ENCODE measurements around the gene RNF208. TPM values are rescaled to one million over a fixed set of nuclear protein-coding genes. Genes with fewer than 3 reads are reported as not detected.
"Not testable (repeated sequence)": the region's sequence is repeated elsewhere in the genome, so short reads cannot be mapped to it uniquely, and the experiment has no call there.

RNF208 gene
- total RNA-seq, 1 donor from 2014 or later, result 6.7 TPM

GRCh38 chr9:137263506-137263905 lies 41.5 kb upstream of the RNF208 start:
- Histone ChIP-seq H3K27ac (no peak overlapping the region), H3K27me3 (no peaks in the 10 kb centered on the region), H3K4me1 (peaks cover 9% of the 10 kb centered on the region), H3K36me3 (peaks cover 40% of the 10 kb centered on the region), H3K9me3 (no peaks in the 10 kb centered on the region), H3K4me3 (no peak overlapping the region)
- no peak for TF ChIP-seq CTCF (IDR thresholded peaks at IDR 0.05)
- no peak for ATAC-seq
- peak; percentile 47 for DNase-seq
- intact Hi-C loops (cut with DNase I), result no loop called here

GRCh38 chr9:137262909-137263285 lies 40.9 kb upstream of the RNF208 start:
- Histone ChIP-seq H3K9me3 (no peaks in the 10 kb centered on the region), H3K4me3 (no peak overlapping the region), H3K36me3 (peaks cover 45% of the 10 kb centered on the region), H3K27ac (no peak overlapping the region), H3K27me3 (no peaks in the 10 kb centered on the region), H3K4me1 (peaks cover 3% of the 10 kb centered on the region)
- ATAC-seq (no peak), DNase-seq (peak; percentile 63)
- no peak for TF ChIP-seq CTCF (IDR thresholded peaks at IDR 0.05)
- intact Hi-C loops (cut with DNase I), result no loop called here

GRCh38 chr9:137262173-137262908 lies 40.3 kb upstream of the RNF208 start:
- H3K36me3 ChIP-seq, result peaks cover 42% of the 10 kb centered on the region
- H3K4me3 ChIP-seq; H3K27me3 ChIP-seq; intact Hi-C loops (cut with DNase I); H3K9me3 ChIP-seq; H3K27ac ChIP-seq; ATAC-seq; H3K4me1 ChIP-seq: not testable (repeated sequence)
- peak; percentile 65 for DNase-seq
- peak; percentile 63 for TF ChIP-seq CTCF (IDR thresholded peaks at IDR 0.05)

GRCh38 chr9:137256856-137257255 lies 34.8 kb upstream of the RNF208 start:
- H3K9me3 ChIP-seq, result no peaks in the 10 kb centered on the region
- TF ChIP-seq CTCF (IDR thresholded peaks at IDR 0.05), result no peak
- intact Hi-C loops (cut with DNase I), result no loop called here
- H3K27ac ChIP-seq, result no peak overlapping the region
- H3K36me3 ChIP-seq, result peaks cover 27% of the 10 kb centered on the region
- DNase-seq (no peak), ATAC-seq (no peak)
- H3K4me1 ChIP-seq, result peaks cover 16% of the 10 kb centered on the region
- H3K27me3 ChIP-seq, result no peaks in the 10 kb centered on the region
- no peak overlapping the region for H3K4me3 ChIP-seq

GRCh38 chr9:137256362-137256761 lies 34.3 kb upstream of the RNF208 start:
- ATAC-seq (no peak), DNase-seq (no peak)
- intact Hi-C loops (cut with DNase I), result no loop called here
- no peaks in the 10 kb centered on the region for H3K27me3 ChIP-seq
- peak overlapping the region; percentile 86 for H3K4me3 ChIP-seq
- no peaks in the 10 kb centered on the region for H3K9me3 ChIP-seq
- TF ChIP-seq CTCF (IDR thresholded peaks at IDR 0.05), result no peak
- peaks cover 27% of the 10 kb centered on the region for H3K36me3 ChIP-seq
- no peak overlapping the region for H3K27ac ChIP-seq
- H3K4me1 ChIP-seq, result peaks cover 16% of the 10 kb centered on the region

Data from upper lobe of right lung (tissue), 1 donor.